Esophagus muscularis mucosa (tissue), 3 donors: ENCODE measurements around the gene PJA1.

Experiments used
- CTCF ChIP-seq, 3 experiments: fragments of 200-600 bp in 2 of 3; fragments of 450-650 bp in 1 of 3; sonication (generic) in 2 of 3; IDR thresholded peaks; one replicate each; pipeline ENCODE4 v1.5.1; 2017 to 2019; ENCODE audit warnings: antibody characterized with exemption in 3 of 3, mild to moderate bottlenecking in 2 of 3, moderate library complexity in 1 of 3
- POLR2A ChIP-seq: fragments of 450-650 bp; IDR thresholded peaks from one replicate; pipeline ENCODE4 v1.6.1; 2017; ENCODE audit warnings: antibody characterized with exemption, moderate library complexity, mild to moderate bottlenecking, low read depth

- TF ChIP-seq POLR2A (no peak), CTCF (IDR thresholded peaks at IDR 0.05) (no peak)
Measured at GRCh38 chrX:69154051-69154450, 11.2 kb downstream of the PJA1 start.
